Natural killer cell (primary cell): ENCODE results near the gene ABHD14A. TPM values are rescaled to one million over a fixed set of nuclear protein-coding genes. Genes with fewer than 3 reads are reported as not detected.

Experiments used
- ATAC-seq, 3 donors: fragments of 150-1000 bp in 2 of 3; fragments of 200-7000 bp in 1 of 3; cut with Tn5 transposase; 1 replicate in 1 of 3; 2 replicates in 2 of 3; pipeline ENCODE4 v1.10.0; 2021; ENCODE audit warnings: mild to moderate bottlenecking in 2 of 3, moderate library complexity in 2 of 3
- DNase-seq, 2 donors: peaks; one replicate each; pipeline versions ENCODE4 v3.0.0 to v3.0.0-alpha.2; 2013 to 2021; ENCODE audit warnings: mixed read lengths in 1 of 2
- H3K27ac ChIP-seq: one replicate; pipeline ENCODE4 v1.5.1; 2013; ENCODE audit warnings: mild to moderate bottlenecking, low read length
- H3K27me3 ChIP-seq: one replicate; pipeline ENCODE4 v1.6.1; 2013; ENCODE audit warnings: low read length; ENCODE audit not compliant: control insufficient read depth, insufficient read depth
- H3K36me3 ChIP-seq: one replicate; pipeline ENCODE4 v1.6.1; 2013; ENCODE audit warnings: low read length; ENCODE audit not compliant: control insufficient read depth, insufficient read depth
- H3K4me1 ChIP-seq: one replicate; pipeline ENCODE4 v1.6.1; 2013; ENCODE audit warnings: low read length; ENCODE audit not compliant: control insufficient read depth, insufficient read depth
- H3K4me3 ChIP-seq: one replicate; pipeline ENCODE4 v1.5.1; 2013; ENCODE audit warnings: low read length
- H3K9me3 ChIP-seq: one replicate; pipeline ENCODE4 v1.6.1; 2013; ENCODE audit warnings: low read length; ENCODE audit not compliant: control insufficient read depth, insufficient read depth
- H3K27ac Mint-ChIP-seq, 2 donors: one replicate each; pipeline ENCODE4 v1.8.0; 2022; ENCODE audit warnings: mild to moderate bottlenecking in 2 of 2, mixed read lengths in 2 of 2, moderate library complexity in 1 of 2
- H3K27me3 Mint-ChIP-seq, 2 donors: one replicate each; pipeline ENCODE4 v1.8.0; 2022; ENCODE audit warnings: low read depth in 2 of 2, mixed read lengths in 2 of 2
- H3K36me3 Mint-ChIP-seq: one replicate; pipeline ENCODE4 v1.8.0; 2022; ENCODE audit warnings: mixed read lengths
- H3K4me1 Mint-ChIP-seq, 2 donors: one replicate each; pipeline ENCODE4 v1.8.0; 2022; ENCODE audit warnings: mixed read lengths in 2 of 2
- H3K4me3 Mint-ChIP-seq: one replicate; pipeline ENCODE4 v1.8.0; 2022; ENCODE audit warnings: mild to moderate bottlenecking, moderate library complexity, mixed read lengths
- H3K9me3 Mint-ChIP-seq, 2 donors: one replicate each; pipeline ENCODE4 v1.8.0; 2022; ENCODE audit warnings: mixed read lengths in 2 of 2
- CTCF ChIP-seq: fragments of 200-600 bp; IDR thresholded peaks from one replicate; pipeline ENCODE4 v1.8.0; 2022; ENCODE audit warnings: antibody characterized with exemption
- WGBS: methylation state at CpG from one replicate; pipeline ENCODE4 v1.1.7; 2013; ENCODE audit warnings: missing lambda C conversion rate; ENCODE audit not compliant: insufficient coverage; 5-methylcytosine and 5-hydroxymethylcytosine counted together
- intact Hi-C: fragments of 100-400 bp; cut with micrococcal nuclease; formaldehyde crosslinking; loops from one replicate; pipeline ENCODE4 v1.14.2; 2022
- total RNA-seq, 4 donors: library from RNA; stranded (reverse); fragments of 120-200 nt in 1 of 4; gene quantifications; one replicate each; pipeline versions ENCODE4 v1.2.3 to v1.2.4, GENCODE V29; 2013 to 2022

Gene ABHD14A
- total RNA-seq, 3 donors from 2014 or later (not counting 1 experiment from before 2014, with no cell fraction given), result 12.0 to 14.7 (median 13.4) TPM

- intact Hi-C loops, result no loop called here
- no peak for ATAC-seq
- H3K27me3 Mint-ChIP-seq, result no peaks in the 10 kb centered on the region
- DNase-seq, result no peak
- no peak overlapping the region for H3K27ac ChIP-seq
- H3K27me3 ChIP-seq, result no peaks in the 10 kb centered on the region
- no peaks in the 10 kb centered on the region for H3K9me3 ChIP-seq
- TF ChIP-seq CTCF, result no peak
- H3K36me3 Mint-ChIP-seq, result no peaks in the 10 kb centered on the region
- peak overlapping the region in 1 of 2 donors; percentile 35 for H3K27ac Mint-ChIP-seq
- peaks cover 58% of the 10 kb centered on the region for H3K36me3 ChIP-seq
- H3K9me3 Mint-ChIP-seq, result no peaks in the 10 kb centered on the region
- H3K4me3 ChIP-seq, result no peak overlapping the region
- no peaks in the 10 kb centered on the region for H3K4me1 ChIP-seq
- peaks cover 0 to 19% of the 10 kb centered on the region in 2 donors for H3K4me1 Mint-ChIP-seq
- 97% methylated on average over 28 of the region's 28 CpGs for WGBS
- H3K4me3 Mint-ChIP-seq, result no peak overlapping the region
Measured at GRCh38 chr3:51934991-51935885, 39.6 kb upstream of the ABHD14A start.

- Mint-ChIP-seq H3K9me3 (no peaks in the 10 kb centered on the region), H3K36me3 (no peaks in the 10 kb centered on the region)
Measured at GRCh38 chr3:51935886-51936755, 38.7 kb upstream of the ABHD14A start.

GRCh38 chr3:51937014-51937413 lies 37.9 kb upstream of the ABHD14A start:
- Histone ChIP-seq H3K36me3 (peaks cover 58% of the 10 kb centered on the region), H3K9me3 (no peaks in the 10 kb centered on the region), H3K27ac (no peak overlapping the region), H3K4me3 (no peak overlapping the region), H3K4me1 (peaks cover 13% of the 10 kb centered on the region), H3K27me3 (no peaks in the 10 kb centered on the region)
- Mint-ChIP-seq H3K27me3 (no peaks in the 10 kb centered on the region), H3K36me3 (no peaks in the 10 kb centered on the region), H3K9me3 (no peaks in the 10 kb centered on the region), H3K4me3 (no peak overlapping the region), H3K4me1 (peaks cover 13 to 35% of the 10 kb centered on the region in 2 donors), H3K27ac (peak overlapping the region in 1 of 2 donors; percentile 8)
- intact Hi-C loops, result no loop called here
- no peak for DNase-seq
- ATAC-seq, result no peak
- TF ChIP-seq CTCF, result no peak
- 93% methylated on average over 9 of the region's 9 CpGs for WGBS

More at GRCh38 chr3:51935886-51936755, 38.7 kb upstream of the ABHD14A start:
- peaks cover 58% of the 10 kb centered on the region for H3K36me3 ChIP-seq
- H3K4me3 Mint-ChIP-seq, result no peak overlapping the region
- H3K27me3 ChIP-seq, result no peaks in the 10 kb centered on the region
- H3K4me1 Mint-ChIP-seq, result peaks cover 7 to 26% of the 10 kb centered on the region in 2 donors
- no peak for DNase-seq
- H3K4me1 ChIP-seq, result peaks cover 8% of the 10 kb centered on the region
- peak overlapping the region in 1 of 2 donors; percentile 35 for H3K27ac Mint-ChIP-seq
- H3K27me3 Mint-ChIP-seq, result no peaks in the 10 kb centered on the region
- WGBS, result 98% methylated on average over 25 of the region's 25 CpGs
- intact Hi-C loops, result no loop called here
- no peaks in the 10 kb centered on the region for H3K9me3 ChIP-seq
- no peak overlapping the region for H3K4me3 ChIP-seq
- TF ChIP-seq CTCF, result no peak
- ATAC-seq, result no peak
- no peak overlapping the region for H3K27ac ChIP-seq
